ENCODE measurements around the gene NELFA.

Gene NELFA

DNA sequence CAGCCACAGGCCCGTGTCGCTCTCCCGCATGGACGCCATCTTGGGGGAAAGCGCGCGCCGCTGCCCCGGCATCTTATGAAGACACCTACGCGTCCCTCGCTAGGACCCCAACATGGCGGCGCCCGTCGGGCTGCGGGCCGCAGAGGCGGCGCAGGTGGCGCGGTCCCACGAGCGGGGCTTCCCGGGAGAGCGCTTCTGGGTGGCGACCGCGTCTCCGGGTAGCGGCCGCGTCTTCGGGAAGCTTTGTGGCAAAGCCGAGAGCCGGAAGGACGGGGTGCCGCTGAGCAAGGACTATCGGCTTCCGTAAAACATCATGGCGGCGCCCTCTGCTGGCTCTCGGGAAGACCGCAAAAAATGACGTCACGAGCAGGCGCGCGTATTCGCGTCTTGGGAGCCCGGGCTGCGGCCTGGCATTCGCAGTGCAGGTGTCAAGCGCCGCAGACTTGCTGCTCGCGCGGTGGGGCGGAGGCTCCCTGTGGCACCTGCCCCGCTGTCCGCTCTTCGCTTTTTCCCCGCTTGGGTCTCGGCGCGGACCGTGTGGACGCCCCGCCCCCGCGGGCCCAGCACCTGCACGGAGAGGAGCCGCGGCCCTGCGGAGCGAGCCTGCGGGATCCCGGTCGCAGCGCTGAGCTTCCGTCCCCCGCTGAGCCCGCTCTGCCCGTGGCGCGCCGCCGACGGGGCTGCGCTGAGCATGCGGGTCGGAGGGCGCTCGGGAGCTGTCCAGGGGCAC lies at the start of gene NELFA:
NELFA (minus strand) TSS at position 54 of the 730 bp plus-strand sequence; CDS start at position 39, 15 bp downstream.
- DNase-seq: peak; percentile 97

DNA sequence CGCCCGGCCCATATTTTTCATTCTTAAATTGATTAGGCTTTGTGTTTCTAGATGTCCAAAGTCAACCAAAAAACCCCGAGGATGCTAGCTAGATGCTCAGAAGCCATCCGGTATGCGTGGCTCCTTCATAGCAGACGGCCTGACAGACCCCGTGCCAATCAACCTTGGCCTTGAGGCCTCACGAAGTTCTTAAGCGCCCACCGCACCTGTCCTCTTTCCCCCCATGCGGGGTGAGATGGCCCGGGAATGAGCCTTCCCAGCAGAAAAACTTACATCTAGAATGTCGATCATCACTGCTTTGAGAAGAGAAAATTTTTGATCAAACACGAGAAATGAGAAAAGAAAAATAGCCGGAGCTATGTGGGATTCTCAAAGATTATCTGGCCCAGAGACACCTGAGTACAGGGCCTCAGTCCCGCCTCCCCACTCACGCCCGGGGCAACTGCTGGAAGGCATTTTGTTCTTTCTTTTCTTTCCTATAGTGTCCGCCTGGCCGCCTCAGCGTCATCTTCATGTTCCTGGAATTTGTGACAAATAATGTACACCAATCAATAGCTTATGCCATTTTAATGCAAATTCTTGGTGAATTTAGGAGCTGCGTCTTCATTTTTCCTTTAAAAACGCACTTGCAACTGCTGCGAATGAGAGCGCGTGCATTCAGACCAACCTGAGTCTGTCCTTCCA lies 48.8 kb upstream of the NELFA start:
- no peak for DNase-seq

DNA sequence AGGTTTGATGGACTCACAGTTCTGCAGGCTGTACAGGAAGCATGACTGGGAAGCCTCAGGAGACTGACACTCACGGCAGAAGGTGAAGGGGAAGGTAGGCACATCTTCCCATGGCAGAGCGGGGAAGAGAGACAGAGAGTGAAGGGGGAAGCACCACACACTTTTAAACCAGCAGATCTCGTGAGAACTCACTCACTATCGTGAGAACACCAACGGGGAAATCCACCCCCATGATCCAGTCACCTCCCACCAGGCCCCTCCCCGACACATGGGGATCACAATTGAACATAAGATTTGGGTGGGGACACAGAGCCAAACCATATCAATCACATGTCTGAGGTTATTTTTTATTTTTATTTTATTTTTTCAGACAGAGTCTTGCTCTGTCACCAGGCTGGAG lies 45.4 kb upstream of the NELFA start:
- DNase-seq: no peak

DNA sequence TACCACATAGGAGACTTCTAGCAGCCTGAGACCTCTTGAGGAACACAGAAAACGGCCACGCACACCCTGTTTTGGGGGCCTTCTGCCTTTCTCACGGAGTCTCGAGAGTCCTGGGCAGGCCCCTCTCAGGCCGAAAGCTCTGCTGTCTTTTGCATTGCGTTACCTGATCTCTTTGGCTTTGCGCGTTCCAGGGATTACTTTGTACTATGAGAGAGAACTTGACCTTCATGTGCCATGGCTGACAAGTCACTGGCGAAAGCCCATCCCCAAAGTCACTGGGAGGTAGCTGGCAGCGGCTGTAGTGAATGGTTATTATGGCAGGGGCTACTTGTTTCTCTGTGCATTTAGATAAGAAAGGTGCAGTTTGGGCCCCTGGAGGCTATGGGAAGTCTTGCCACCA lies 42.3 kb upstream of the NELFA start:
- DNase-seq: no peak

DNA sequence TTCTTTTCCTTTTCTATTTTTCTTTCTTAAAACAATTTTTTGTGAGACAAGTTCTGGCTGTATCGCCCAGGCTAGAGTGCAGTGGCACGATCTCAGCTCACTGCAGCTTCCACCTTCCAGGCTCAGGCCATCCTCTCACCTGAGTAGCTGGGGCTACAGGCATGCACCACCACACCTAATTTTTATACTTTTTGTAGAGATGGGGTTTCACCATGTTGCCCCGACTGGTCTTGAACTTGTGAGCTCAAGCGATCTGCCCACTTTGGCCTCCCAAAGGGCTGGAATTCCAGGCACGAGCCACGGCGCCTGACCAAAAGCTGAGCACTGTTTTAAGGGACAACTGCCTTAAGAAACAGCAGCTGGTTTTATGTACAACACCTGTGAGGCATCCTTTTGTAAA lies 41.0 kb upstream of the NELFA start:
- no peak for DNase-seq

DNA sequence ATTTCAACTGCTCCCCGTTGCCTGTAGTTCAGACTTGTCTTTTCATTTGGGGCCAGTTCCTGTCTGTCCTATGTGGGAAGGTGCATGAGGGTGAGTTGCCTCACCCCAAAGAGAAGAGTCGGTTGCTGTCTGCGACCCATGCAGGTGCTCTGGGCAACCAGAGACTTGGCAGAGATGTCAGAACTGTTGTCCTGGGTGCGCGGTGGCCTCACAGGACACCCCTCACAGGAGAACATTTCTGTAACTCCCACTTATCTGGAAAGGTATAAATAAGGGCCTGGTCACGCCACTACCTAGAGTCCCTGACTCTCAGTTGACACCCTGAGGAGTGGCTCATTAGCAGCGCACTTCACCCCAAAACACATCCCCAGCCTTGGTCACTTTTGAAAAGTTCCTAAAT lies 40.6 kb upstream of the NELFA start:
- no peak for DNase-seq

DNA sequence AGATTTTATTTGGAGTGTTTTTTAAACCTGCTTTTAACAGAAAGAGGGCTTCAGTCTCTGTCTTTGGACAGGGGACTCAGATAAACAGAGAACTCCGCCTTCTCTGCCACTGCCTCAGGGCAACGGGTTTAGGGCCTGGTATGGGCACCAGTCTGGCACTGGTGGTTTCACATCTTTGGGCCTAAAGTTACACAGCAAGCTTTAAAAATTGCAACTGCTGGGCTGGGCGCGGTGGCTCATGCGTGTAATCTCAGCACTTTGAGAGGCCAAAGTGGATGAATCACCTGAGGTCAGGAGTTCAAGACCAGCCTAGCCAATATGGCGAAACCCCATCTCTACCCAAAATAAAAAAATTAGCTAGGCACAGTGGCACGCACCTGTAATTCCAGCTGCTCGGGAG lies 40.1 kb upstream of the NELFA start:
- no peak for DNase-seq

DNA sequence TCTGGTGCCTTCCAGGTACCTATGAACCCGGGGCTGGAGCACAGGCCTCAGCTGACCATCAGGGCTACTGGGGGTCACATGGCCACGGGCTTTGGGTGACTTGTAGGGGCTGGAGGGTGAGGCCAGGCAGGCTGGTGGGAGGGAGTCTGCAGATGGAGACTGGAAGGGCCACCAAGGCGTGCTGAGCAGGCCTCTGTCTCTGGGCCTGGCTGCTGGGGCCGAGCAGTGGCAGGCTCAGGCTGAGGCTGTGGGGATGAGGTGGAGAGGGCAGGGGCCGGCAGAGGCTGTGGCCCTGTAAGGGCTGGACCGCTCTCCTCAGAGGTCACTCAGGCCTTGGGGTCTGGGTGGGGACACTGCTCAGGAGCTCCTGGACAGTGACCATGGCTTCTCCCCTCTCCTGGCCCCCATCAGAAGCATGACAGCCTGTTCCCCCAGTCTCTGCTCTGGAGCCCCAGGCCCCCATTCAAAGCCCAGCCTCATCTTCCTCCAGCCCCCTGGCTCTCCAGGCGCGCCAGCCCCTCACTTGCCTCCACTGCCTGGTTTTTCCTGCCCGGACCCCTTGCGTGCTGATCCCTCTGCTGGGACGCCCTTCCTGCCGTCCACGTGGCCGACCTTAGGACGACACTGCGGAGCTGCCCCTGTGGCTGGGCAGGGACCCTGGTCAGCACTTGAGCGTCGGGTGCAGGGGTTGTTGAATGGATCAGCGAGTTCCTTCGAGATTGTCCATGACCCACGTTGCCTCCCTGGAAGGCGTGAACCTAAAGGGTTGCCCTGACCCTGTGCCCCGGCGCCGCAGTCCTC lies 39.2 kb upstream of the NELFA start:
- DNase-seq: no peak

DNA sequence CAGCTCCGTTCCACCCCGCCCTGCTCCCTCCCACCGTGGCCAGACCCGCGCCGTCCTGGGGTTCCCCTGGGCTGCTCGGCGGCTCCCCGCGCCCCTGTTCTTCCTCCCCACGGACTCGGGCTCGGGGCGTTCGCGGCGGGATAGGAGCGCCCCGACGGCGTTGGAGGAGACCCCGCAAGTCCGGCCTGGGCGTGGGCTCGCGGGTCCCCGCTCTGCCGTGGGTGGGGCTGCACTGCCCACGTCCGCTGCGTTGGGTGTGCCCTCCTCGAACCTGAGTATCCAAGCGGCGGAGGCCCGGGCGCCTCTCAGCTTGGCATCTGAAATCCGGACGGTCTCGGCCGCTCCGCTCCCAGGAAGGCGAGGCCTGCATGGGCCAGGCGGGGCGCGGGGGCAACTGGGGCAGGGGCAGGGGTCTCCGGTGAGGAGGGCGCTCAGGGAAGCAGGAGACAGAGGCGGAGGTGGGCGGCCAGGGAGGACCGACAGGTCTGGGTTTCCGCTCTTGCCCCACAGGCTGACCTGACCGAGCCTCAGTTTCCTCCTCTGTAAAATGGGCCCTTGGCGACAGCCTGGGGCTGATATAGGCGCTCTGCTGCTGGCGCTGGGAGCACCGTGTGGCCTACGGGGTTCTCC lies 38.4 kb upstream of the NELFA start:
- DNase-seq: no peak

DNA sequence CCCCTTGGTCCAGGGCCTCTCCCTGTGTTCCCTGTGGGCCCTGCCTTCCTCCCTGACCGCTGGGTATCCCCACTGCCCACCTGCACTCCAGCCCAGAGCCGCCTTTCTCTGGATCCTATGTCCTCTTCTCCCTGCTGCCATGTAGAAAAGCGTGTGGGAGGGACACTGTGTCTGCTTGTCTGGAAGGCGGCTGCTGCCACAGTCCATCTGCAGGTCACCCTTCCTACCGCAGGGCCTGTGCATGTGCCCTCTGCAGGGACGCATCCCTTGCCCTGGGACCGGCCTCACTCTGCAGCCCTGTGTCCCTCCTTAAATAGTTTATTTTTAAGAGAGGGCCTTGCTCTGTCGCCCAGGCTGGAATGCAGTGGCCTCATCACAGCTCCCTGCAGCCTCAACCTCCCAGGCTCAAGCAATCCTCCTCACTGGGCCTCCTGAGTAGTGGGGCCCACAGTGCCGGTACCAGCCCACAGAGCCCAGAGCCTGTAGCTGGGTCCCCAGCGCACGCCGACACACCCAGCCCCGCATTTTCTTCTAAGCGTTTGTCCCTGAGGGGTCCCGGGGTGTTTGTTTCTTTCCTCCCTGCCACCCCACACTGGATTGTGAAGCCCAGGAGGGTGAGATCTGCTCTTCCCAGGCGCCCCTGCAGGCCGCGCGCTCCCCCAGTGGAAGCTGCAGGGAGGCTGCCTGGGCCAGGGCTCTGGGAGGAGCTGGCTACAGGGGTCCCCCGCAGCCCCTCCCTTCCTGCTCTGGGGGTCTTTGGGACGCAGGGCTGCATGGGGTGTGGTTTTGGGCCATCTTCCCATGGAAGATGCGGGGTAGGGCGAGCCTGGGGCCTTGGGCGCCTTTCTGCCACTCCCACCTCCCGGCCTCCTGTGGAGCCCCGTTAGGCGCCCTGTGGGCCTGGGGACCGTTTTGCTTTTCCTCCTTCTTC lies 37.5 kb upstream of the NELFA start:
- DNase-seq: no peak

DNA sequence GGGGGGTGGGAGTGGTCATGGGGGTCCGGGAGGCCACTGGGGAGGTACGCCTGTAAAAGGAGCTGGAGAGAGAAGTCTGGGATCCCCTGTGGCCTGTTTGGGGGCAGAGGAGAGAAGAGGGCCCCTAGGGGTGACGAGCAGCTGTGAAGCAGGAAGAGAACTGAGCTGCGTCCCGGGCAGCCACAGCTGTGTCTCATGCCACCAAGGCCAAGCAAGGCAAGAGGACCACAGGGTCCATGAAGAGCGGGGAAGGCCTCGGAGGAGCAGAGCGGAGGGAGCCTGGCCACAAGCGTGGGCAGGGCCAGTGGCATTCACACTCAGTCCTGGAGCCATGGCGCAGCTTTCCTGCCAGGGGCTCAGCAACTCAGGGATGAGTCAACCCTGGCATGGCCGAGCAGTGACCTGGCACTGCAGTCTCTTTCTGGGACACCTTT lies 36.8 kb upstream of the NELFA start:
- DNase-seq: no peak

DNA sequence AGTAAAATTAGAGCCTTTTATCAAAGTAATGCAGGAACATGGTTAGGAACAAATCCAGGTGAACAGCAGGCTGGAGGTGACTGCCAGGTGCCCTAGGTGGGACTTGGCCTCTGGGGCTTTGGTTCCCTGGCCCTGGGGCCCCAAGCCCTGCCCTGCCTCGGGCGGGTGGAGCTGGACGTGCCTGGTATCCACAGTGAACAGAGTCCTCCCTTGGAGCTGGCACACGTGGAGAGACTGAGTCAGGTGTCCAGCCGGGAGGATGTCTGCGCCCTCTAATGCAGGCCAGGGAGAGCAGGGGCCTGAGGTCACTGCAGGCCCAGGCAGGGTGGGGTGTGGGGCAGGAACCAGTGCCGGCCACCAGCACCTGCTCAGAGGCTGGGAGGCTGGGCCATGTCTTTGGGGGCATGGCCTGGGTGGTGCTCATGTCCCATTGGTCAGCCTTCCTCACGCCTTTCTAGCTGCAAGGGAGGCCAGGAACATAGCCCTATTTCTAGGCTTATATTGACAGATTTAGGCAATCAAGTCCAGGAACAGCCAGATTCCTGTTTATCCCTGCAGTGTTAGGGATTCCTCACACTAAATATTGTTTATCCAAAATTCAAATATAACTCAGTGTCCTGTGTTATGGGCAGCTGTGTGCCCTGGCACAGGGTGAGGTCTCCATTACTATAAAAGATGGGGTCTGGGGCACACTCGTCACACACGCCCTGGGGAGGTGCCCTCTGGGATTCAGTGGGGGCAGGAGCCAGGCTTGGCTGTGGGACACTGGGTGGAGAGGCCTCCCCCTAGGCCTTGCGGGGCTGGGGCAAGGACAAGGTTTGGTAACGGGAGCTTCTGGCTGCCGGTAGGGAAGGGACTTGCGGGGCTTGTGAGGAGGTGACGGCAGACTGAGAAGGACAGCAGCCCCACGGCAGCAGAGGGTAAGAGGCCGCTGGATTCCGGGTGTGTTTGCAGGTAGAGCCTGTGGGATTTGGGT lies 36.1 kb upstream of the NELFA start:
- no peak for DNase-seq

DNA sequence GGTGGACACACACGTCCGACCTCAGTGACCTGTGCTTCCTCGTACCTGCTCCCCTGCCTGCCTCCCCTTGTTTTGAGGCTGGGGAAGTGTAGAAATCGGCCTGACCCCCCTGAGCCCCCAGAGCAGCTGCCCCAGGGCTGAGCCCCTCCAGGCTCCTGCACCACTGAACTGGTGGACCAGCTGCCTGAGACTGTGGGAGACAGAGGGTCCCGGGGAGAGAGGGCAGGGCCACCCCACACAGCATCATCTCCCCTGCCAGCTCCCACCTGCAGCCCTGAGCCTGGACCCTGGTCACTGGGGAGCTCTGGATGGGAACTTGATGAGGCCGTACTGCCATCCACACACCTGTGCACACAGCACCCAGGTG lies 35.3 kb upstream of the NELFA start:
- no peak for DNase-seq

DNA sequence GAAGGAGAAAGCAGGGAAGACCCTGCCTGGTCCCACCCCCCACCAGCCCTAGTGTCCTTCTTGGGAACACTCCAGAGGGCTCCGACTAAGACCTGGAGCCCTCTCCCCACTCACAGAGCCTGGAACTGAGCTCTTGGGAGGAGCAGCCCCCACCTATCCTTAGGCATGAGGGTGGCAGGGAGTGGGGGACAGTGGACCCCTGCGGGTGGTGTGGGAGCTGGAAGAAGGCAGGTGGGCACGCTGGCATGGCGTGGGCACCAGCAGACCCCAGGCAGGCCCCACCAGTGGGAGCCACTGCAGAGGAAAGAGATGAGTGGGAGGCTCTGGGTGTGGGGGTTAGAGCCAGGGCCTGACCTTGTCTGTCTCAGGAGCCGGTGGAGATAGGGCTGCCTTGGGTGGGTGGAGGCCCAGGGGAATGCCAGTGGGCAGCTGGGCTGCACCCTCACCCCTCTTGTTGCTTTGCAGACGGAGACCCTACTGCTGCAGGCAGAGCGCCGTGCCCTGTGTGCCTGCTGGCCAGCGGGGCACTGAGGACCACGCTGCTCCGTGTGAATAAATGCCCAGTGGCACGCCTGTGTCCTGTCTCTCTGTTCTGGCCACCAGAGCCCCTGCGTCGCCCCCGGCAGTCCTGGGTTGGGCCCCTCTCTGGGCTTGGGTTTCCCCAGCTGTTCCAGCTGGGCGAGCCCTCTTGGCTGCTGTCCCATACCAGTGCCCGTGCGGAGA lies 34.8 kb upstream of the NELFA start:
- DNase-seq: no peak

DNA sequence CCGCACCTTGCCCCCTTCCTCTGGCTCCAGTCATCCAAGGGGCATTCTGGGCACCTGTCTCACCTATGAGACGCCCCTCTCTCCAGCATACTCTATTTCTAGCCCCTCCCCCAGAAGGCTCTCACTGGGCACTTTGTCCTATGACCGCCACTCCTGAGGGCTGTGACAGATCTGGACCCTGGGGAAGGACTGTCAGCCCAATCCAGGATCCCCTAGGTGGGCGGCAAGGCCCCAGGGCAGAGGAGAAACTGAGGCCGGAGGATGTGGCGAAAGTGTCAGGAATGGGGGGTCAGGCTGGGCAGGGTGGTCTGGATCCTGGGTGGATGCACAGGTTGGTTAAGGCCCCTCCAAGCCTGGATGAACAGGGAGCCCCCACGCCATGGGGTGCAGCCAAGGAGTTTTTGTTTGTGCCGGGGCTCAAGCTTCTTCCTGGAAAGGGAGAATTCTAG lies 34.2 kb upstream of the NELFA start:
- no peak for DNase-seq

DNA sequence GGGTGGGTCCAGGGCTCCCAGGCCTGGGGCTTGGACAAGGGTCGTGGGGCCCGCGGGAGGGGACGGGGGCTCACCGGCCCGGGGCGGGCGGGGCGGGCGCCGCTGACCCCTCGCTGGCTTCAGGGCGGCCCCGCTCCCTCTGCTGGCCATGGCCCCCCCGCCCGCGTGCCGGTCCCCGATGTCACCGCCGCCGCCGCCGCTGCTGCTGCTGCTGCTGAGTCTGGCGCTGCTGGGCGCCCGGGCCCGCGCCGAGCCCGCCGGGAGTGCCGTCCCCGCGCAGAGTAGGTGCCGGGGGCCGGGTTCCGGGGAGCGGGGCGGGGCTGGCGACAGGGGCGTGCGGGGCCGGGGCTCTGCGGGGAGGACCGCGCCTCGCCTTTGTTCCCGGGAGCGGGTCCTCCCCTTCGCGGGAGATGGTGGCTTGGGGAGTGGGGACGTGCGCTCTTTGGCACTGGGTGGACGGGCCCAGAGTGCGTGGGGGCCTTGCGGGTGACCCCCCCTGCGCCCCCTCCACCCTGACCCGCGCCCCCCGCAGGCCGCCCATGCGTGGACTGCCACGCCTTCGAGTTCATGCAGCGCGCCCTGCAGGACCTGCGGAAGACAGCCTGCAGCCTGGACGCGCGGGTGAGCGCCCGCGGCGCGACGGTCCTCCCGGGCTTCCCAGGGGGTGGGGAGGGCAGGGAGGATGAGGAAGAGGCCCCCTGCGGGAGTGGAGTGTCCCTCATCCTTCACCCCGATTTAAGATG lies 33.6 kb upstream of the NELFA start:
- DNase-seq: peak; percentile 38

DNA sequence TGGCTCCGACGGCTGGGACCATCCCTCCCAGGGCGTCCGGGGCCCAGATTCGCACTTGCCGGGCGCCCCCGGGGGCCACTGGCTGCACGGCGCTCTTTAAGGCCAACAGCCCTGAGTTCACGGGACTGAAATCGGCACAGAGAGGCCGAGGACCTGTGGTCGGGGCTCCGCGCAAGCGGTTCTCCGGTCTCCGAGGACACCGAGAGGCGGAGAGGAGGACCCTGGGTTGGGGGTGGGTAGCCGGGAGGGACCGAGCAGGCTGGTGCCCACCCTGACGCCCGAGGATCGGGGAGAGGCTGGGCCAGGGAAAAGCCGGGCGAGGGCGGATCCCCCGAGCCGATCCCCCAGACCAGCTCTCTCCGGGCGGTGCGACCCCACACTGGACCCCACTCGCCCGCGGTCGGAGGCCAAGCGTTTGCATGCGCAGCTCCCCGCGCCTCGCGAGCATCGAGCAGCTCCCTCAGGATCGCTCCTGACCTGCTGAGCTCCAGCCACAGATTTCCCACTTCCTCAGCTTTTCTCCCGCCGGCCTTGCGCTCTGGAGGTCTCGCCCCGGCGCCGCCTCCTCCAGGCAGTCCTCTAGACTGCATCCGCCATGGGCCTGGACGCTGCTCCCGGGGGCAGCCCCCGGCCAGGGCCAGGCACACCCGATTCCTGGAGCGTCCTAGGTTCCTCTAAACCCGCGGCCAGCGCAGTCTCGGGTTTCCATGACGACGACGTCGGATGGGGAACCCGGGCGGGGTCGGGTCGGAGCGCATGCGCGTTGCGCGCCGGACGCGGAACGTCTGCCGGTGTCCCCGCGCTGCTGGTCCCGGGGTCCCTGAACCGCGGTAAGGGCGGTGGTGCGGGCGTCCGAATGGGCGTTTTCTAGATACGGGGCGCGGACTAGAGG lies 32.7 kb upstream of the NELFA start:
- peak; percentile 91 for DNase-seq

Measured in hematopoietic multipotent progenitor cell treated with erythropoietin and hydrocortisone succinate and interleukin-3 and kit ligand, for 6 days (in vitro differentiated cells).